Nephron progenitor cell (in vitro differentiated cells): ENCODE results near the gene SLC4A7.

Experiments used
- DNase-seq: peaks from one replicate; pipeline ENCODE4 v3.0.0; 2021
- H3K27ac Mint-ChIP-seq: 2 replicates; pipeline ENCODE4 v1.8.0; 2021; ENCODE audit warnings: mild to moderate bottlenecking, moderate library complexity, mixed read lengths
- H3K27me3 Mint-ChIP-seq: 2 replicates; pipeline ENCODE4 v1.8.0; 2021; ENCODE audit warnings: mild to moderate bottlenecking, low read depth, mixed read lengths; ENCODE audit not compliant: poor library complexity
- H3K36me3 Mint-ChIP-seq: 2 replicates; pipeline ENCODE4 v1.8.0; 2021; ENCODE audit warnings: low read depth, mixed read lengths
- H3K4me1 Mint-ChIP-seq: 2 replicates; pipeline ENCODE4 v1.8.0; 2021; ENCODE audit warnings: mixed read lengths
- H3K4me3 Mint-ChIP-seq: 2 replicates; pipeline ENCODE4 v1.8.0; 2021; ENCODE audit warnings: mild to moderate bottlenecking, moderate library complexity, mixed read lengths
- H3K9me3 Mint-ChIP-seq: 2 replicates; pipeline ENCODE4 v1.8.0; 2021; ENCODE audit warnings: mild to moderate bottlenecking, moderate library complexity, mixed read lengths
- CTCF ChIP-seq: fragments of 200-600 bp; sonication (generic); IDR thresholded peaks from 2 replicates; pipeline ENCODE4 v1.5.0; 2021; ENCODE audit warnings: antibody characterized with exemption

Gene SLC4A7

GRCh38 chr3:27356976-27357375 lies 127.2 kb downstream of the SLC4A7 start:
- H3K27me3 Mint-ChIP-seq: peaks cover 4% of the 10 kb centered on the region
- H3K4me1 Mint-ChIP-seq: peaks cover 20% of the 10 kb centered on the region
- no peak overlapping the region for H3K27ac Mint-ChIP-seq
- no peaks in the 10 kb centered on the region for H3K9me3 Mint-ChIP-seq
- TF ChIP-seq CTCF: no peak
- no peak overlapping the region for H3K4me3 Mint-ChIP-seq
- no peak for DNase-seq
- no peaks in the 10 kb centered on the region for H3K36me3 Mint-ChIP-seq

GRCh38 chr3:27354588-27355203 lies 129.5 kb downstream of the SLC4A7 start:
- H3K9me3 Mint-ChIP-seq: no peaks in the 10 kb centered on the region
- no peak for TF ChIP-seq CTCF
- no peak overlapping the region for H3K27ac Mint-ChIP-seq
- H3K36me3 Mint-ChIP-seq: no peaks in the 10 kb centered on the region
- no peak overlapping the region for H3K4me3 Mint-ChIP-seq
- H3K27me3 Mint-ChIP-seq: peaks cover 4% of the 10 kb centered on the region
- peaks cover 5% of the 10 kb centered on the region for H3K4me1 Mint-ChIP-seq
- no peak for DNase-seq

GRCh38 chr3:27354161-27354560 lies 130.0 kb downstream of the SLC4A7 start:
- H3K27ac Mint-ChIP-seq: no peak overlapping the region

GRCh38 chr3:27353221-27353620 lies 131.0 kb downstream of the SLC4A7 start:
- H3K27ac Mint-ChIP-seq: no peak overlapping the region
- TF ChIP-seq CTCF: no peak
- H3K9me3 Mint-ChIP-seq: no peaks in the 10 kb centered on the region
- no peaks in the 10 kb centered on the region for H3K4me1 Mint-ChIP-seq
- H3K36me3 Mint-ChIP-seq: no peaks in the 10 kb centered on the region
- DNase-seq: no peak
- H3K27me3 Mint-ChIP-seq: peaks cover 4% of the 10 kb centered on the region
- no peak overlapping the region for H3K4me3 Mint-ChIP-seq

More at GRCh38 chr3:27354161-27354560, 130.0 kb downstream of the SLC4A7 start:
- no peak for TF ChIP-seq CTCF
- Mint-ChIP-seq H3K4me3 (no peak overlapping the region), H3K4me1 (no peaks in the 10 kb centered on the region), H3K27me3 (peaks cover 4% of the 10 kb centered on the region), H3K36me3 (no peaks in the 10 kb centered on the region), H3K9me3 (no peaks in the 10 kb centered on the region)
- DNase-seq: no peak

GRCh38 chr3:27352047-27352446 lies 132.1 kb downstream of the SLC4A7 start:
- no peak overlapping the region for H3K27ac Mint-ChIP-seq
- no peak for TF ChIP-seq CTCF
- H3K27me3 Mint-ChIP-seq: peaks cover 4% of the 10 kb centered on the region
- no peaks in the 10 kb centered on the region for H3K4me1 Mint-ChIP-seq
- H3K9me3 Mint-ChIP-seq: no peaks in the 10 kb centered on the region
- DNase-seq: no peak
- H3K36me3 Mint-ChIP-seq: no peaks in the 10 kb centered on the region
- H3K4me3 Mint-ChIP-seq: no peak overlapping the region

GRCh38 chr3:27349832-27350231 lies 134.4 kb downstream of the SLC4A7 start:
- Mint-ChIP-seq H3K9me3 (no peaks in the 10 kb centered on the region), H3K36me3 (no peaks in the 10 kb centered on the region), H3K4me3 (no peak overlapping the region), H3K27me3 (peaks cover 4% of the 10 kb centered on the region), H3K4me1 (no peaks in the 10 kb centered on the region), H3K27ac (no peak overlapping the region)
- TF ChIP-seq CTCF: no peak
- no peak for DNase-seq
